ENCODE results near the gene DYNLT4. TPM values are rescaled to one million over a fixed set of nuclear protein-coding genes. Genes with fewer than 3 reads are reported as not detected.
A peak's percentile ranks its signal among the peaks of the same experiment; 100 is the strongest.
"Not testable (repeated sequence)": the region's sequence is repeated elsewhere in the genome, so short reads cannot be mapped to it uniquely, and the experiment has no call there.

DYNLT4 gene
- total RNA-seq, 2 donors from 2014 or later, result 4.0 TPM; not detected in 1

DNA sequence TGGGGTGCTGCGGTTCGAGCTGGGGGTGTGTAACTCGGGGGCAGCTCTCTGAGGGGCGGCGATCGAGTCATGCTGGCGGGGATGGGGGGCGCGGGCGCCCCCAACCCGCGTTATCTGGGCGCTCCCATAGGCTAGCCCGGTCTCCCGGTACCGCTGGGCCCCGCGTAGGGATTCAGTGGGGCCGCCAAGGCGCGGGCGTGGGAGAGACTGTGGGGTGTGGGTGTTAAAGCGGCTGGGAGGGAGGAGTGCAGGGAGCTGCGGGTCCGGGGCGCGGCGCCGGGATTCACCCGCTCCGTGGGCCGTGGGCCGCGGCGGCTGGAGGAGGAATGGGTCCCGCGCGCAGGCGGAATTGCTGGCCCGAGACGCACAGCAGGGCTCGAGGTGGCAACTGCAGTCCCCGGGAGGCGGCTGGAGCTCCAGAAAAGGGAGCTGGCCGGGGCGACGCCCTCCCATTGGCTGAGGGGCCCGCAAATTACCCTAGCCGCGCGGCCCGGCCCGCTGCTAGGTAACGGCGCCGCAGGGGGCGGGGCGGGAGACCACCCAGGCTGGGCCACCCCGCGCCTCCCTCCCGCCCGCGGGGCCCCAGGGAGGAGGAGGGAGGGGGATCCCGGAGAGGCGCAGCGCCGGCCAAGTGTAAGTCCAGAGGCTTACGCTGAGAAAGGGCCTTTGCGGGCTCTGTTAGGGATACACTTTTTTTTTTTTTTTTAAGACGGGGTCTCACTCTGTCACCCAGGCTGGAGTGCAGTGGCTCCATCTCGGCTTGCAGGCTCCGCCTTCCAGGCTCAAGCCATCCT, 35.9 kb upstream of the DYNLT4 start, which contains the start of gene PTCH2:
PTCH2 (minus strand) TSS at position 392 of the 794 bp plus-strand sequence; CDS start at position 71, 321 bp downstream.
- Histone ChIP-seq H3K27me3 (replicated peaks; ENCODE audit: insufficient read depth) (no peaks in the 10 kb centered on the region), H3K27ac (peak within 1 kb of the TSS; percentile 45 to 46), H3K9me3 (no peaks in the 10 kb centered on the region), H3K4me1 (replicated peaks) (no peaks in the 10 kb centered on the region), H3K4me3 (peak within 1 kb of the TSS; percentile 34 to 46), H3K36me3 (no peaks in the 10 kb centered on the region)
- TF ChIP-seq, protein P1, sequence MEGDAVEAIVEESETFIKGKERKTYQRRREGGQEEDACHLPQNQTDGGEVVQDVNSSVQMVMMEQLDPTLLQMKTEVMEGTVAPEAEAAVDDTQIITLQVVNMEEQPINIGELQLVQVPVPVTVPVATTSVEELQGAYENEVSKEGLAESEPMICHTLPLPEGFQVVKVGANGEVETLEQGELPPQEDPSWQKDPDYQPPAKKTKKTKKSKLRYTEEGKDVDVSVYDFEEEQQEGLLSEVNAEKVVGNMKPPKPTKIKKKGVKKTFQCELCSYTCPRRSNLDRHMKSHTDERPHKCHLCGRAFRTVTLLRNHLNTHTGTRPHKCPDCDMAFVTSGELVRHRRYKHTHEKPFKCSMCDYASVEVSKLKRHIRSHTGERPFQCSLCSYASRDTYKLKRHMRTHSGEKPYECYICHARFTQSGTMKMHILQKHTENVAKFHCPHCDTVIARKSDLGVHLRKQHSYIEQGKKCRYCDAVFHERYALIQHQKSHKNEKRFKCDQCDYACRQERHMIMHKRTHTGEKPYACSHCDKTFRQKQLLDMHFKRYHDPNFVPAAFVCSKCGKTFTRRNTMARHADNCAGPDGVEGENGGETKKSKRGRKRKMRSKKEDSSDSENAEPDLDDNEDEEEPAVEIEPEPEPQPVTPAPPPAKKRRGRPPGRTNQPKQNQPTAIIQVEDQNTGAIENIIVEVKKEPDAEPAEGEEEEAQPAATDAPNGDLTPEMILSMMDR (IDR thresholded peaks at IDR 0.05), result peak in 1 of 4 experiments; percentile 17
- TF ChIP-seq POLR2AphosphoS5 (IDR thresholded peaks at IDR 0.05), result peak; percentile 37
- peak; percentile 42 for TF ChIP-seq POLR2A (IDR thresholded peaks at IDR 0.05)
- peak; percentile 51 for DNase-seq (ENCODE audit: low spot score)
- 2% methylated on average over 58 of the region's 72 CpGs for WGBS
- intact Hi-C loops (cut with DNase I), result loop anchor here (5.0 kb wide), 1 partner anchor 144 kb away; the partner anchor contains the start of gene EIF2B3

DNA sequence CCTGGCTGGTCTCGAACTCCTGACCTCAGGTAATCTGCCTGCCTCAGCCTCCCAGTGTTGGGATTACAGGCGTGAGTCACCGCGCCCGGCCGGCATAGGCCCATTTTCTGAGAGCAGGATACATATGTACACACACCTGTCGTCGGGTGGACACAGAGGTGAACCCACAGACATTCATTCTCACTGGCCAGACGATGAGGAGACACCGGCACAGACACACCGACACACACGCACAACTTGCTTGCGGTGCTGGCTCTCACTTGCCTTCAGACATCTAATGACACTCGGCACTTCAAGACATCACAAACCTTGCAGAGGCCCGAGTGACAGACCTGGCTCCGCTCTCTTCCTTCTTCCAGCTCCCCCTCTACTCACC, 35.3 kb upstream of the DYNLT4 start:
- intact Hi-C loops (cut with DNase I), result loop anchor here (5.0 kb wide), 1 partner anchor 145 kb away; the partner anchor contains the start of gene EIF2B3
- no peaks in the 10 kb centered on the region for H3K9me3 ChIP-seq

DNA sequence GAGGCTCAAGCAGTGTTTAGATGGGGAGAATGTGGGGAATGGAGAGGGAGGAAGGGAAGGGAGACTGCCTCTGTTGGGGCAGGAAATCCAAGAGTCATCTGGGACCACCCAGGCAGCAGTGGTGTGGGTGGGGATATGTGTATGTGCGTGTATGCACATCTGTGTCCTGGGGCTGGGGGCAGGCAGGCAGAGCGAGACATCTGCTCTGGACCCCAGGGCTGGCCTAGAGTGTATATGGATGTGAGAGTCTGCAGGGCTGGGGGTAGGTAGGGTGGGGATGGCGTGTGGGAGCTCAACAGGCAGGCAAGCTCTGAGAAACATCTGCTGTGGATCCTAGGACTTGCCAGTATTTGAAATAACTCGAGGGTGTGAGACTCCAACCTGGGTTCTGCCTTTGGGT, 32.4 kb upstream of the DYNLT4 start:
- no peaks in the 10 kb centered on the region for H3K4me1 ChIP-seq (replicated peaks)
- no peak for DNase-seq (ENCODE audit: low spot score)
- no peaks in the 10 kb centered on the region for H3K9me3 ChIP-seq
- WGBS, result 62% methylated on average over 4 of the region's 4 CpGs
- TF ChIP-seq POLR2A (IDR thresholded peaks at IDR 0.05) (no peak), POLR2AphosphoS5 (IDR thresholded peaks at IDR 0.05) (no peak)
- TF ChIP-seq, protein P1 (IDR thresholded peaks at IDR 0.05), result no peak
- H3K36me3 ChIP-seq, result no peaks in the 10 kb centered on the region
- no peaks in the 10 kb centered on the region for H3K27me3 ChIP-seq (replicated peaks; ENCODE audit: insufficient read depth)
- intact Hi-C loops (cut with DNase I), result loop anchor here (5.0 kb wide), 1 partner anchor 173 kb away; the partner anchor contains the start of genes HECTD3 and UROD
- no peak overlapping the region for H3K4me3 ChIP-seq
- H3K27ac ChIP-seq, result no peak overlapping the region

More for the DNA sequence above, 35.3 kb upstream of the DYNLT4 start:
- peak overlapping the region; percentile 34 to 46 for H3K4me3 ChIP-seq
- 34% methylated on average over 16 of the region's 16 CpGs for WGBS
- peak overlapping the region; percentile 45 to 46 for H3K27ac ChIP-seq
- DNase-seq (ENCODE audit: low spot score), result no peak
- no peaks in the 10 kb centered on the region for H3K36me3 ChIP-seq
- H3K4me1 ChIP-seq (replicated peaks), result no peaks in the 10 kb centered on the region
- no peaks in the 10 kb centered on the region for H3K27me3 ChIP-seq (replicated peaks; ENCODE audit: insufficient read depth)
- TF ChIP-seq POLR2A (IDR thresholded peaks at IDR 0.05), result no peak
- TF ChIP-seq, protein P1 (IDR thresholded peaks at IDR 0.05), result no peak
- TF ChIP-seq POLR2AphosphoS5 (IDR thresholded peaks at IDR 0.05), result no peak

DNA sequence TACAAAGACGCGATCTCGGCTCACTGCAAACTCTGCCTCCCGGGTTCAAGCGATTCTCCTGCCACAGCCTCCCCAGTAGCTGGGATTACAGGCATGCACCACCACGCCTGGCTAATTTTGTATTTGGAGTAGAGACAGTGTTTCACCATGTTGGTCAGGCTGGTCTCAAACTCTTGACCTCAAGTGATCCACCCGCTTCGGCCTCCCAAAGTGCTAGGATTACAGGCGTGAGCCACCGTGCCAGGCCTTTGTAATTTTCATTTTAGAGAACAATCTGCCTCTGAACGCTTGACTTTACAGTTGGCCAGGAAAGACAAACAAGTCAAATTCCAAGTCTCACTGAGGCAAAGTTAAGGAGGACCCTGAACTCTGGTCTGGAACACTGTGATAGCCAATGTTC, 31.1 kb upstream of the DYNLT4 start:
- H3K9me3 ChIP-seq; H3K27ac ChIP-seq; H3K4me1 ChIP-seq (replicated peaks); H3K36me3 ChIP-seq; H3K27me3 ChIP-seq (replicated peaks; ENCODE audit: insufficient read depth); DNase-seq (ENCODE audit: low spot score); H3K4me3 ChIP-seq: not testable (repeated sequence)
- WGBS, result 84% methylated on average over 11 of the region's 11 CpGs
- intact Hi-C loops (cut with DNase I), result loop anchor here (5.0 kb wide), 1 partner anchor 174 kb away; the partner anchor contains the start of genes HECTD3 and UROD

DNA sequence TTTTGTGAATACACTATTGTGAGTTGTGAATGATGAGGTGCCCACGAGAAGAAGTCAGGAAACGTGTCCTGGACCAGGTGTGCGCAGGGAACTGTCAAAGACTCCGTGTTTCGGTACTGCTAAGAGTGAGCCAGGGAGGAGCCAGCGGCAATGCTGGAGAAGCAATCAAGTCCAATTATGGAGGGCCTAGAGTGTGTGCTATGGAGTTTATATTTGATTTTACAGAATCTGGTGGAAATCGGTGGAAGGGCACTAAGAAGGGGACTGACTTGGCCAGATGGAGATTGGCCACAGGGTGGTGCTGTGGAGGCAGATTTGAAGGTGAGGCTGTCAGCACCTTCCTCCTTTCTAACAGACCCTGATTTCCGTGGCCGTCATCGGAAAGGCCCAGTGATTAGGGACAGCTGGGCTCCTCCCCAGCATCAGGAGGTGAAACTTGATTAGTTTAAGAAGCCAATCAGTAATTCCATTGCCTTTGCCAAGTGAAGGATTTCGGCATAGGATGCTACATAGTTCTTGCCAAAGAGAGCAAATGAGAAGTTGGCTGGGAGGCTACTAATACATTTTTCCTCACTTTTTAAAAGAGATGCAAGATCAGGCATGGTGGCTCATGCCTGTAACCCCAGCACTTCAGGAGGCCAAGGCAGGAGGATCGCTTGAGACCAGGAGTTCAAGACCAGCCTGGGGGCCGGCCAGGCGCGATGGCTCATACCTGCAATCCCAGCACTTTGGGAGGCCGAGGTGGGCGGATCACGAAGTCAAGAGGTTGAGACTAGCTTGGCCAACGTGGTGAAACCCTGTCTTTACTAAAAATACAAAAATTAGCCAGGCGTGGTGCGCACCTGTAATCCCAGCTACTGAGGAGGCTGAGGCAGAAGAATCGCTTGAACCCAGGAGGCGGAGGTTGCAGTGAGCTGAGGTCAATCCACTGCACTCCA, 28.9 kb upstream of the DYNLT4 start:
- Histone ChIP-seq H3K27ac (no peak overlapping the region), H3K4me1 (replicated peaks) (no peaks in the 10 kb centered on the region), H3K36me3 (no peaks in the 10 kb centered on the region), H3K27me3 (replicated peaks; ENCODE audit: insufficient read depth) (no peaks in the 10 kb centered on the region), H3K4me3 (no peak overlapping the region), H3K9me3 (no peaks in the 10 kb centered on the region)
- DNase-seq (ENCODE audit: low spot score), result peak; percentile 71
- WGBS, result 63% methylated on average over 23 of the region's 23 CpGs
- intact Hi-C loops (cut with DNase I), result loop anchor here (5.0 kb wide), 1 partner anchor 176 kb away; the partner anchor contains the start of genes HECTD3 and UROD
- TF ChIP-seq POLR2AphosphoS5 (IDR thresholded peaks at IDR 0.05) (peak; percentile 22), POLR2A (IDR thresholded peaks at IDR 0.05) (no peak)
- TF ChIP-seq, protein P1 (IDR thresholded peaks at IDR 0.05), result peak; percentile 67 to 80 (median 71)
